IPS DF 6.9 (cell line): ENCODE results near the gene PPP2R2C.

Source experiments
- DNase-seq: peaks from one replicate; pipeline ENCODE4 v3.0.0-alpha.2; 2013; ENCODE audit warnings: low read depth, low spot score
- H3K27ac ChIP-seq: one replicate; pipeline ENCODE4 v1.5.1; 2013; ENCODE audit warnings: low read length, control low read depth
- H3K27me3 ChIP-seq: 2 replicates; pipeline ENCODE4 v1.6.1; 2013; ENCODE audit warnings: mild to moderate bottlenecking, low read length; ENCODE audit not compliant: control insufficient read depth, insufficient read depth
- H3K36me3 ChIP-seq: 2 replicates; pipeline ENCODE4 v1.6.1; 2013; ENCODE audit warnings: low read length; ENCODE audit not compliant: control insufficient read depth, insufficient read depth
- H3K4me1 ChIP-seq: 2 replicates; pipeline ENCODE4 v1.6.1; 2013; ENCODE audit warnings: low read length; ENCODE audit not compliant: control insufficient read depth, insufficient read depth
- H3K4me3 ChIP-seq: 2 replicates; pipeline ENCODE4 v1.5.1; 2013; ENCODE audit warnings: mild to moderate bottlenecking, low read length
- H3K9me3 ChIP-seq: 2 replicates; pipeline ENCODE4 v1.6.1; 2013; ENCODE audit warnings: low read length, inconsistent platforms; ENCODE audit not compliant: control insufficient read depth, insufficient read depth
- WGBS: extraction: QIAGEN DNeasy Blood & Tissue Kit; methylation state at CpG from one replicate; pipeline ENCODE4 v1.1.7; 2013; ENCODE audit warnings: mixed read lengths, missing lambda C conversion rate; ENCODE audit not compliant: insufficient read length, insufficient coverage; 5-methylcytosine and 5-hydroxymethylcytosine counted together

Gene PPP2R2C

GRCh38 chr4:6337331-6337935 is 135.0 kb downstream of the PPP2R2C start:
- DNase-seq, result no peak
- Histone ChIP-seq H3K9me3 (no peaks in the 10 kb centered on the region), H3K27ac (no peak overlapping the region), H3K36me3 (no peaks in the 10 kb centered on the region), H3K27me3 (no peaks in the 10 kb centered on the region), H3K4me3 (no peak overlapping the region), H3K4me1 (no peaks in the 10 kb centered on the region; the same call in 1 of the 2 replicates)
- no CpG with 5 or more reads among the region's 19 CpGs for WGBS

- Histone ChIP-seq H3K27ac (no peak overlapping the region), H3K27me3 (no peaks in the 10 kb centered on the region), H3K4me3 (no peak overlapping the region), H3K36me3 (no peaks in the 10 kb centered on the region), H3K4me1 (no peaks in the 10 kb centered on the region; the same call in 1 of the 2 replicates), H3K9me3 (no peaks in the 10 kb centered on the region)
- no CpG with 5 or more reads among the region's 13 CpGs for WGBS
- DNase-seq, result no peak
These were observed 136.2 kb downstream of the PPP2R2C start for GRCh38 chr4:6336166-6336565.

- H3K27me3 ChIP-seq, result no peaks in the 10 kb centered on the region
- no peak overlapping the region for H3K27ac ChIP-seq
- no peak for DNase-seq
- no CpG with 5 or more reads among the region's 12 CpGs for WGBS
- H3K9me3 ChIP-seq, result no peaks in the 10 kb centered on the region
- no peak overlapping the region for H3K4me3 ChIP-seq
- H3K4me1 ChIP-seq, result no peaks in the 10 kb centered on the region; the same call in 1 of the 2 replicates
- no peaks in the 10 kb centered on the region for H3K36me3 ChIP-seq
These were observed 137.3 kb downstream of the PPP2R2C start for GRCh38 chr4:6335040-6335590.

- Histone ChIP-seq H3K27ac (no peak overlapping the region), H3K4me3 (no peak overlapping the region), H3K4me1 (no peaks in the 10 kb centered on the region; the same call in 1 of the 2 replicates), H3K27me3 (no peaks in the 10 kb centered on the region), H3K36me3 (no peaks in the 10 kb centered on the region), H3K9me3 (no peaks in the 10 kb centered on the region)
- DNase-seq, result no peak
- WGBS, result no CpG with 5 or more reads among the region's 5 CpGs
These were observed 138.1 kb downstream of the PPP2R2C start for GRCh38 chr4:6334203-6334887.

GRCh38 chr4:6333301-6334202 is 138.9 kb downstream of the PPP2R2C start:
- H3K27ac ChIP-seq, result no peak overlapping the region
- no CpG with 5 or more reads among the region's 19 CpGs for WGBS
- no peak for DNase-seq
- no peaks in the 10 kb centered on the region; the same call in 1 of the 2 replicates for H3K4me1 ChIP-seq
- H3K9me3 ChIP-seq, result no peaks in the 10 kb centered on the region
- H3K27me3 ChIP-seq, result no peaks in the 10 kb centered on the region
- H3K36me3 ChIP-seq, result no peaks in the 10 kb centered on the region
- H3K4me3 ChIP-seq, result no peak overlapping the region

GRCh38 chr4:6332669-6333050 is 139.8 kb downstream of the PPP2R2C start:
- no peak for DNase-seq
- Histone ChIP-seq H3K9me3 (no peaks in the 10 kb centered on the region), H3K27me3 (no peaks in the 10 kb centered on the region), H3K4me1 (no peaks in the 10 kb centered on the region; the same call in 1 of the 2 replicates), H3K27ac (no peak overlapping the region), H3K4me3 (no peak overlapping the region), H3K36me3 (no peaks in the 10 kb centered on the region)
- no CpG with 5 or more reads among the region's 6 CpGs for WGBS

- H3K4me1 ChIP-seq, result no peaks in the 10 kb centered on the region
- H3K27me3 ChIP-seq, result no peaks in the 10 kb centered on the region
- no peak for DNase-seq
- H3K9me3 ChIP-seq, result no peaks in the 10 kb centered on the region
- H3K36me3 ChIP-seq, result no peaks in the 10 kb centered on the region
- H3K4me3 ChIP-seq, result no peak overlapping the region
- no peak overlapping the region for H3K27ac ChIP-seq
- WGBS, result no CpG with 5 or more reads among the region's 18 CpGs
These were observed 140.3 kb downstream of the PPP2R2C start for GRCh38 chr4:6332042-6332668.

GRCh38 chr4:6331468-6331867 is 140.9 kb downstream of the PPP2R2C start:
- Histone ChIP-seq H3K27me3 (no peaks in the 10 kb centered on the region), H3K9me3 (no peaks in the 10 kb centered on the region), H3K27ac (no peak overlapping the region), H3K4me3 (no peak overlapping the region), H3K36me3 (no peaks in the 10 kb centered on the region), H3K4me1 (no peaks in the 10 kb centered on the region)
- WGBS, result no CpG with 5 or more reads among the region's 6 CpGs
- DNase-seq, result no peak

- Histone ChIP-seq H3K4me1 (no peaks in the 10 kb centered on the region), H3K9me3 (no peaks in the 10 kb centered on the region), H3K4me3 (no peak overlapping the region), H3K27ac (no peak overlapping the region), H3K27me3 (no peaks in the 10 kb centered on the region), H3K36me3 (no peaks in the 10 kb centered on the region)
- DNase-seq, result no peak
- no CpG with 5 or more reads among the region's 8 CpGs for WGBS
These were observed 141.4 kb downstream of the PPP2R2C start for GRCh38 chr4:6331018-6331417.

- Histone ChIP-seq H3K9me3 (no peaks in the 10 kb centered on the region), H3K4me3 (no peak overlapping the region), H3K4me1 (no peaks in the 10 kb centered on the region), H3K27ac (no peak overlapping the region), H3K27me3 (no peaks in the 10 kb centered on the region), H3K36me3 (no peaks in the 10 kb centered on the region)
- DNase-seq, result no peak
- no CpG with 5 or more reads among the region's 7 CpGs for WGBS
These were observed 142.0 kb downstream of the PPP2R2C start for GRCh38 chr4:6330384-6330767.
